ENCODE data around the gene ANKRD30A.

- TF ChIP-seq CTCF (IDR thresholded peaks at IDR 0.05 in 2 of 3, conservative IDR thresholded peaks at IDR 0.05 in 1 of 3; ENCODE audit: borderline replicate concordance in 1 of 3, insufficient read depth in 1 of 3, low read depth in 2 of 3, low read length in 2 of 3) (no peak), RAD21 (IDR thresholded peaks at IDR 0.05; ENCODE audit: low read depth) (no peak)
These were observed 275.8 kb downstream of the ANKRD30A start for GRCh38 chr10:37401225-37401624.
